ENCODE results near the gene LCN10. TPM values are rescaled to one million over a fixed set of nuclear protein-coding genes. Genes with fewer than 3 reads are reported as not detected.

The LCN10 gene
- total RNA-seq, 1 donor from 2014 or later: 0.34 TPM

- intact Hi-C loops (cut with micrococcal nuclease): no loop called here
Measured at GRCh38 chr9:136740491-136740890, 2.2 kb downstream of the LCN10 start.

- intact Hi-C loops (cut with micrococcal nuclease): no loop called here
Measured at GRCh38 chr9:136740069-136740468, 2.7 kb downstream of the LCN10 start.

- intact Hi-C loops (cut with micrococcal nuclease): no loop called here
Measured at GRCh38 chr9:136739509-136739908, 3.2 kb downstream of the LCN10 start.

GRCh38 chr9:136738960-136739359 lies 3.8 kb downstream of the LCN10 start:
- intact Hi-C loops (cut with micrococcal nuclease): no loop called here

GRCh38 chr9:136735812-136736480 lies 6.8 kb downstream of the LCN10 start:
- intact Hi-C loops (cut with micrococcal nuclease): no loop called here

GRCh38 chr9:136734837-136735496 lies 7.8 kb downstream of the LCN10 start:
- intact Hi-C loops (cut with micrococcal nuclease): no loop called here

- intact Hi-C loops (cut with micrococcal nuclease): no loop called here
Measured at GRCh38 chr9:136733611-136734010, 9.1 kb downstream of the LCN10 start.

- intact Hi-C loops (cut with micrococcal nuclease): no loop called here
Measured at GRCh38 chr9:136732444-136733178, 10.1 kb downstream of the LCN10 start.

- intact Hi-C loops (cut with micrococcal nuclease): loop anchor here (2.0 kb wide), 1 partner anchor 247 kb away; the partner anchor contains the start of gene SEC16A
Measured at GRCh38 chr9:136729926-136730325, 12.8 kb downstream of the LCN10 start.

GRCh38 chr9:136729144-136729543 lies 13.6 kb downstream of the LCN10 start:
- intact Hi-C loops (cut with micrococcal nuclease): loop anchor here (2.0 kb wide), 1 partner anchor 246 kb away; the partner anchor contains the start of gene SEC16A

- intact Hi-C loops (cut with micrococcal nuclease): loop anchor here (1.0 to 2.0 kb wide), 2 partner anchors 158 to 246 kb away; partner anchors contain the start of genes SEC16A and TRAF2
Measured at GRCh38 chr9:136728548-136729123, 14.1 kb downstream of the LCN10 start.

- intact Hi-C loops (cut with micrococcal nuclease): loop anchor here (1.0 to 2.0 kb wide), 2 partner anchors 158 to 245 kb away; partner anchors contain the start of genes SEC16A and TRAF2
Measured at GRCh38 chr9:136728080-136728547, 14.6 kb downstream of the LCN10 start.

GRCh38 chr9:136726631-136727191 lies 16.0 kb downstream of the LCN10 start:
- intact Hi-C loops (cut with micrococcal nuclease): no loop called here

GRCh38 chr9:136726118-136726517 lies 16.6 kb downstream of the LCN10 start:
- intact Hi-C loops (cut with micrococcal nuclease): no loop called here

- intact Hi-C loops (cut with micrococcal nuclease): no loop called here
Measured at GRCh38 chr9:136725612-136726011, 17.1 kb downstream of the LCN10 start.

GRCh38 chr9:136724772-136725171 lies 18.0 kb downstream of the LCN10 start:
- intact Hi-C loops (cut with micrococcal nuclease): no loop called here

GRCh38 chr9:136723989-136724388 lies 18.8 kb downstream of the LCN10 start:
- intact Hi-C loops (cut with micrococcal nuclease): no loop called here

GRCh38 chr9:136723362-136723976 lies 19.3 kb downstream of the LCN10 start:
- intact Hi-C loops (cut with micrococcal nuclease): no loop called here

- intact Hi-C loops (cut with micrococcal nuclease): no loop called here
Measured at GRCh38 chr9:136722969-136723356, 19.8 kb downstream of the LCN10 start.

GRCh38 chr9:136722093-136722968 lies 20.4 kb downstream of the LCN10 start:
- intact Hi-C loops (cut with micrococcal nuclease): no loop called here

Data from T-helper 2 cell treated with Interferon-gamma antibody and Interleukin-4, amounts not matched to agents 100 ng/mL and 5 ng/mL, for 36 hours (primary cell).